Stimulated activated naive CD4-positive, alpha-beta T cell (primary cell): Measurements from ENCODE around the gene CSF2.
"Not testable (repeated sequence)": the region's sequence is repeated elsewhere in the genome, so short reads cannot be mapped to it uniquely, and the experiment has no call there.

Experiments
- DNase-seq, 6 experiments: peaks; one replicate each; lab custom pipeline; 2025; lab: John Stamatoyannopoulos, UW

Gene CSF2

GRCh38 chr5:132110930-132111329, 37.3 kb downstream of the CSF2 start:
- DNase-seq = no peak

DNA sequence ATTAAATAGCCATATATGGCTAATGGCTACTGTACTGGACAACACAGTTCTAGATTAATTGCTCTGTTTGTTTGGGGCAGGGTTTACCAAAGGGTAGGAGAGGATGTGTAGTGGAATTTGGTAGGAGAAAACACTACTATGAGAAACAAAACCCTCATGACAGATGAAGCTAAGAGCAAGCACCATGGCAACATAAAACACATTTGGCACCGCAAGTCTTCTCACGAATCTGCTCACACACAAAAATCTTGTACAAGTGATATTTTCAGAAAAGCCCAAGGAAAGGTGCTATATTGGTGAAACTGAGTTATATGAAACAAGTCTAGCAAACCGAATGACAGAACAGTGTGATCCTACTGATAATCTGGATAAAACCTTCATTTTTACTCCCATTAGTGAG, 38.5 kb downstream of the CSF2 start:
- DNase-seq = no peak

- DNase-seq = no peak
These were observed 40.8 kb downstream of the CSF2 start for GRCh38 chr5:132114150-132115121.

DNA sequence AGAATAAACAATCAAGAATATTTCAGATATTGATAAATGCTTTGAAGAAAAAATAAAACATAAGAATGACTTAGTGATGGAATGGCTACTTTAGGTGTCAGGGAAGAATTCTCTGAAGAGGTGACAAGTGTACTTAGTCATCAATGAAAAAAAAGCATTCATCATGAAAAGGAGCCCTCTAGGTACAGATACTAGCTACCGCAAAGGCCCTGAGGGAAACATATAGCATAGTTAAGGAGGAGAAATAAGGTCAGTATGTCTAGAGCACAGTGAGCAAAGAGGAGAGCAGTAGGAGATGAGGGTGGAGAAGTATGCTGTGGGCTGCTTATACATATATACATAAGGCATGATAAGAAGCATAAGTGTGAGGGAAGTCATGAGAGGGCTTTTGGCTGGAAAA, 41.8 kb downstream of the CSF2 start:
- no peak for DNase-seq

DNA sequence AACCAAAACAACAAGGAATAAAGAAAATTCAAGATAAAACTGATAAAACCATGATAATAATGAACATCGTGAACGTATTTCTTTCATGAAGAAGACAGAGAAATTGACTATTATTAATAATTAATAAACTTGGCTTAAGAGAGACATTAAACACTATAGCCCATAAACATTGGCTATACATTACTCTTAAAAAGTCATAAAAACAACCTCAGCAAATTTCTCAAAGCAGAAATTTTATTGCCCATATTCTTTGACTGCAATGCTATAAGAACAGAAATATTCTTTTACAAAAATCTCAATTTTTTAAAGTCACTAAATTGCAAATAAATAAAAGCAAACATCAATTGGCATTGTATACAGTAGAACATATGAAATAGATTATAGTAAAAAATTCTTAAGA, 42.5 kb downstream of the CSF2 start:
- no peak for DNase-seq

DNA sequence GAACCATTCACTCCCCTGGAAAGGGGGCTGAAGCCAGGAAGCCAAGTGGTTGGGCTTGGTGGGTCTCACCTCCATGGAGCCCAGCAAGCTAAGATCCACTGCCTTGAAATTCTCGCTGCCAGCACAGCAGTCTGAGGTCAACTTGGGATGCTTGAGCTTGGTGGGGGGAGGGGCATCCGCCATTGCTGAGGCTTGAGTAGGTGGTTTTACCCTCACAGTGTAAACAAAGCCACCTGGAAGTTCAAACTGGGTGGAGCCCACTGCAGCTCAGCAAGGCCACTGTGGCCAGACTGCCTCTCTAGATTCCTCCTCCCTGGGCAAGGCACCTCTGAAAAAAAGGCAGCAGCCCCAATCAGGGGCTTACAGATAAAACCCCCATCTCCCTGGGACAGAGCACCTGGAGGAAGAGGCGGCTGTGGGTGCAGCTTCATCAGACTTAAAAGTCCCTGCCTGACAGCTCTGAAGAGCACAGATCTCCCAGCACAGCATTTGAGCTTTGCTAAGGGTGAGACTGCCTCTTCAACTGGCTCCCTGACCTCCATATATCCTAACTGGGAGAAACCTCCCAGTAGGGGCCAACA, 43.4 kb downstream of the CSF2 start:
- not testable (repeated sequence) for DNase-seq

GRCh38 chr5:132120717-132121116, 47.1 kb downstream of the CSF2 start:
- not testable (repeated sequence) for DNase-seq

DNA sequence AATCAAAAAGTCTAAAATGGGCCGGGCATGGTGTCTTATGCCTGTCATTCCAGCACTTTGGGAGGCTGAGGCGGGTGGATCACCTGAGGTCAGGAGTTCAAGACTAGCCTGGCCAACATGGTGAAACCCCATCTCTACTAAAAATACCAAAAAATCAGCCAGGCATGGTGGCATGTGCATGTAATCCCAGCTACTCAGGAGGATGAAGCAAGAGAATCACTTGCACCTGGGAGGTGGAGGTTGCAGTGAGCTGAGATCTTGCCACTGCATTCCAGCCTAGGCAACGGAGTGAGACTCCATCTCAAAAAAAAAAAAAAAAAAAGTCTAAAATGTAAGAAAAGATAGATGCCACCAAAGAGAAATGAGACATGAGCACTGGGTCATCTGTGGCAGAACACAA, 49.4 kb downstream of the CSF2 start:
- DNase-seq = not testable (repeated sequence)

DNA sequence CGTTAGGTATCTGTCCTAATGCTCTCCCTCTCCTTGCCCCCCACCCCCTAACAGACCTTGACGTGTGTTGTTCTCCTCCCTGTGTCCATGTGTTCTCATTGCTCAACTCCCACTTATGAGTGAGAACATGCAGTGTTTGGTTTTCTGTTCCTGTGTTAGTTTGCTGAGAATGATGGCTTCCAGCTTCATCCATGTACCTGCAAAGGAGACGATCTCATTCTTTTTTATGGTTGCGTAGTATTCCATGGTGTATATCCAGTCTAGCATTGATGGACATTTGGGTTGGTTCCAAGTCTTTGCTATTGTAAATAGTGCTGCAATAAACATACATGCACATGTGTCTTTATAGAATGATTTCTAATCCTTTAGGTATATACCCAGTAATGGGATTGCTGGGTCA, 50.0 kb downstream of the CSF2 start:
- DNase-seq = not testable (repeated sequence)
